ENCODE results near the gene TM4SF20. TPM values are rescaled to one million over a fixed set of nuclear protein-coding genes. Genes with fewer than 3 reads are reported as not detected.
"Not testable (repeated sequence)": the region's sequence is repeated elsewhere in the genome, so short reads cannot be mapped to it uniquely, and the experiment has no call there.

Gene TM4SF20
- total RNA-seq, 3 donors from 2014 or later: not detected

- H3K9me3 ChIP-seq: no peaks in the 10 kb centered on the region
- no peak for TF ChIP-seq POLR2A (IDR thresholded peaks at IDR 0.05)
- H3K4me3 ChIP-seq: no peak overlapping the region
- DNase-seq (ENCODE audit: low spot score in 2 of 2): no peak
- intact Hi-C loops (cut with DNase I; ENCODE audit: low total_unique reads): loop anchor here (5.0 kb wide), 1 partner anchor 1737 kb away; no protein-coding TSS in a partner anchor
- H3K36me3 ChIP-seq: no peaks in the 10 kb centered on the region
- no peak overlapping the region for H3K27ac ChIP-seq
- no peaks in the 10 kb centered on the region for H3K27me3 ChIP-seq
- H3K4me1 ChIP-seq: no peaks in the 10 kb centered on the region
Measured at GRCh38 chr2:227389661-227390060, 10.6 kb upstream of the TM4SF20 start.

- no peak for TF ChIP-seq CTCF (IDR thresholded peaks at IDR 0.05)
- no peak for TF ChIP-seq POLR2AphosphoS5 (IDR thresholded peaks at IDR 0.05)
- TF ChIP-seq POLR2A (IDR thresholded peaks at IDR 0.05): no peak
- Histone ChIP-seq H3K36me3 (no peaks in the 10 kb centered on the region), H3K4me1 (no peaks in the 10 kb centered on the region), H3K27me3 (no peaks in the 10 kb centered on the region), H3K4me3 (no peak overlapping the region), H3K9me3 (no peaks in the 10 kb centered on the region), H3K27ac (no peak overlapping the region)
- DNase-seq (ENCODE audit: low spot score in 2 of 2): no peak
- intact Hi-C loops (cut with DNase I; ENCODE audit: low total_unique reads): loop anchor here (5.0 kb wide), 1 partner anchor 1737 kb away; no protein-coding TSS in a partner anchor
Measured at GRCh38 chr2:227389231-227389630, 10.1 kb upstream of the TM4SF20 start.

- H3K4me3 ChIP-seq: no peak overlapping the region
- H3K36me3 ChIP-seq: no peaks in the 10 kb centered on the region
- H3K27ac ChIP-seq: no peak overlapping the region
- no peaks in the 10 kb centered on the region for H3K9me3 ChIP-seq
- no peaks in the 10 kb centered on the region for H3K4me1 ChIP-seq
- H3K27me3 ChIP-seq: no peaks in the 10 kb centered on the region
- intact Hi-C loops (cut with DNase I; ENCODE audit: low total_unique reads): loop anchor here (5.0 kb wide), 1 partner anchor 1736 kb away; no protein-coding TSS in a partner anchor
- no peak for TF ChIP-seq POLR2AphosphoS5 (IDR thresholded peaks at IDR 0.05)
- TF ChIP-seq CTCF (IDR thresholded peaks at IDR 0.05): no peak
- TF ChIP-seq POLR2A (IDR thresholded peaks at IDR 0.05): no peak
- no peak for DNase-seq (ENCODE audit: low spot score in 2 of 2)
Measured at GRCh38 chr2:227388537-227389011, 9.5 kb upstream of the TM4SF20 start.

GRCh38 chr2:227387583-227387982 lies 8.5 kb upstream of the TM4SF20 start, which contains the start of gene SCYGR1:
Gene SCYGR1 (minus strand): TSS chr2:227387949. CDS start chr2:227387949, 0 bp downstream.
- intact Hi-C loops (cut with DNase I; ENCODE audit: low total_unique reads): loop anchor here (5.0 kb wide), 1 partner anchor 1735 kb away; no protein-coding TSS in a partner anchor
- not testable (repeated sequence) for DNase-seq (ENCODE audit: low spot score in 2 of 2); H3K36me3 ChIP-seq; H3K27me3 ChIP-seq; H3K9me3 ChIP-seq; H3K27ac ChIP-seq; H3K4me1 ChIP-seq; H3K4me3 ChIP-seq

- Histone ChIP-seq H3K36me3 (no peaks in the 10 kb centered on the region), H3K27me3 (no peaks in the 10 kb centered on the region), H3K27ac (no peak overlapping the region), H3K9me3 (no peaks in the 10 kb centered on the region), H3K4me1 (no peaks in the 10 kb centered on the region), H3K4me3 (no peak overlapping the region)
- no peak for TF ChIP-seq POLR2A (IDR thresholded peaks at IDR 0.05)
- no peak for TF ChIP-seq POLR2AphosphoS5 (IDR thresholded peaks at IDR 0.05)
- TF ChIP-seq CTCF (IDR thresholded peaks at IDR 0.05): no peak
- intact Hi-C loops (cut with DNase I; ENCODE audit: low total_unique reads): loop anchor here (5.0 kb wide), 1 partner anchor 1734 kb away; no protein-coding TSS in a partner anchor
- DNase-seq (ENCODE audit: low spot score in 2 of 2): no peak
Measured at GRCh38 chr2:227386630-227387029, 7.5 kb upstream of the TM4SF20 start.

GRCh38 chr2:227383686-227384085 lies 4.6 kb upstream of the TM4SF20 start:
- no peaks in the 10 kb centered on the region for H3K4me1 ChIP-seq

GRCh38 chr2:227382241-227382835 lies 3.2 kb upstream of the TM4SF20 start:
- intact Hi-C loops (cut with DNase I; ENCODE audit: low total_unique reads): not testable (repeated sequence)

More at GRCh38 chr2:227383686-227384085, 4.6 kb upstream of the TM4SF20 start:
- Histone ChIP-seq H3K9me3 (no peaks in the 10 kb centered on the region), H3K4me3 (no peak overlapping the region), H3K36me3 (no peaks in the 10 kb centered on the region), H3K27ac (no peak overlapping the region), H3K27me3 (no peaks in the 10 kb centered on the region)
- DNase-seq (ENCODE audit: low spot score in 2 of 2): no peak
- TF ChIP-seq POLR2A (IDR thresholded peaks at IDR 0.05) (no peak), CTCF (IDR thresholded peaks at IDR 0.05) (no peak), POLR2AphosphoS5 (IDR thresholded peaks at IDR 0.05) (no peak)
- intact Hi-C loops (cut with DNase I; ENCODE audit: low total_unique reads): no loop called here

More at GRCh38 chr2:227382241-227382835, 3.2 kb upstream of the TM4SF20 start:
- H3K9me3 ChIP-seq; H3K27me3 ChIP-seq; H3K4me3 ChIP-seq; H3K27ac ChIP-seq; H3K4me1 ChIP-seq; H3K36me3 ChIP-seq; DNase-seq (ENCODE audit: low spot score in 2 of 2): not testable (repeated sequence)

All from breast epithelium (tissue), 4 donors.